ENCODE data around the gene PCDHGA1. TPM values are rescaled to one million over a fixed set of nuclear protein-coding genes. Genes with fewer than 3 reads are reported as not detected.

Gene PCDHGA1
- total RNA-seq, 1 donor from 2014 or later, result 0.15 TPM

GRCh38 chr5:141522301-141522700, 192.0 kb downstream of the PCDHGA1 start:
- peaks cover 82% of the 10 kb centered on the region for H3K4me1 Mint-ChIP-seq (ENCODE audit: low read depth)
- H3K9me3 Mint-ChIP-seq (ENCODE audit: low read depth), result no peaks in the 10 kb centered on the region
- peaks cover 5% of the 10 kb centered on the region for H3K36me3 Mint-ChIP-seq (ENCODE audit: low read depth)

GRCh38 chr5:141523991-141524390, 193.7 kb downstream of the PCDHGA1 start:
- Mint-ChIP-seq H3K9me3 (ENCODE audit: low read depth) (no peaks in the 10 kb centered on the region), H3K4me3 (ENCODE audit: unreplicated experiment) (no peak overlapping the region), H3K27me3 (ENCODE audit: low read depth) (no peaks in the 10 kb centered on the region), H3K36me3 (ENCODE audit: low read depth) (peaks cover 12% of the 10 kb centered on the region), H3K27ac (ENCODE audit: unreplicated experiment) (peak overlapping the region; percentile 99), H3K4me1 (ENCODE audit: low read depth) (peaks cover 81% of the 10 kb centered on the region)
- no peak for TF ChIP-seq CTCF (IDR thresholded peaks at IDR 0.05)
- DNase-seq (ENCODE audit: low spot score), result no peak

More at GRCh38 chr5:141522301-141522700, 192.0 kb downstream of the PCDHGA1 start:
- no peak for DNase-seq (ENCODE audit: low spot score)
- TF ChIP-seq CTCF (IDR thresholded peaks at IDR 0.05), result no peak
- H3K27me3 Mint-ChIP-seq (ENCODE audit: low read depth), result no peaks in the 10 kb centered on the region
- peak overlapping the region; percentile 95 for H3K27ac Mint-ChIP-seq (ENCODE audit: unreplicated experiment)
- H3K4me3 Mint-ChIP-seq (ENCODE audit: unreplicated experiment), result no peak overlapping the region

DNA sequence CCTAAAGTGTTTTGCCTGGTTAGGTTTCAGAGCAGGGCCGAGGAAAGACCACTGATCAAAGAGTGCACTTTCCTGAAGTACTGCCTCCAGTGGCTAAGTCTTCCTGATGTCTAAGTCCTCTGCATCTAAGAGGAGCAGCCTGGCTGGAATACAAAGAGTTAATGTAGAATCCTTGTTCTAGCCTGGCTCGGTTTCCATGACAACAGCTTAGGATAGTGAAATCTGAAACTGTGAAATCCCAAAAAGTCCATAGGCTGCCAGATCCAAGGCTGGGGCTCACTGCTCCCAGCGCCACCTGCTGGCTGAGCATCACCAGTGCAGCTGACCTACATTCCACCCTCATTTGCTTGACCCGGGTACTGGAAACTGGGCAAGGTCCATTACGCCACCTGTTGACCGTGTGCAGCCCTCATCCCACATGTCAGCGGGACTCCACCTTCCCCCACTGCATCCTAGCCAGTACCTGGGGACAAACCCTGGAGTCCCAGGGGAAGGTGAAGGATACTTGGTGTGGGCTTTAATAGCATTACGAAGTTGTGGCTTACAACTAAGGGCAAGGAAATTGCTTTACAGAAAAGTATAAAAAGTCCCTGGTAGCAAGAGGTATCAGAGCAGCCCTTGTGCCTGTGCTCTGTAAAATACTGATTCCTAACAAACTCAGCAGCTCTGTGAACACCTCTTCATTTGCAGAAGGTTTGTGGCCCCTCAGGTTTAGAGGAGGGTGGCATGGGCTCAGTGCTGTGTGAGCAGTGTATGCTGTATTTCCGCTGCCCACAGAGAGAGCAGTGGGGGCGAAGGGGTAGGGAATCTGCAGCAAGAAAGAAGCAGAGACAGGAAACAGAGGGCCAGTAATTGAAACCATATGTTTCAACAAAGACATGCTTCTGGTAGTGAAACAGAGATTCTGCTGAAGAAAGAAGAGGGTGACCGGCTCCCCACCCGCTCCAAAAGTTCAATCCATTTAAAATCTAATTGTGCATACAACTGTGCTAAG, 194.6 kb downstream of the PCDHGA1 start:
- Mint-ChIP-seq H3K27ac (ENCODE audit: unreplicated experiment) (peak overlapping the region; percentile 99), H3K36me3 (ENCODE audit: low read depth) (peaks cover 12% of the 10 kb centered on the region), H3K4me1 (ENCODE audit: low read depth) (peaks cover 78% of the 10 kb centered on the region), H3K4me3 (ENCODE audit: unreplicated experiment) (peak overlapping the region; percentile 50), H3K27me3 (ENCODE audit: low read depth) (no peaks in the 10 kb centered on the region), H3K9me3 (ENCODE audit: low read depth) (no peaks in the 10 kb centered on the region)
- TF ChIP-seq CTCF (IDR thresholded peaks at IDR 0.05), result peak; percentile 100
- no peak for DNase-seq (ENCODE audit: low spot score)

- DNase-seq (ENCODE audit: low spot score), result no peak
- Mint-ChIP-seq H3K9me3 (ENCODE audit: low read depth) (no peaks in the 10 kb centered on the region), H3K36me3 (ENCODE audit: low read depth) (peaks cover 12% of the 10 kb centered on the region), H3K4me3 (ENCODE audit: unreplicated experiment) (peak overlapping the region; percentile 50), H3K4me1 (ENCODE audit: low read depth) (peaks cover 70% of the 10 kb centered on the region), H3K27ac (ENCODE audit: unreplicated experiment) (peak overlapping the region; percentile 99), H3K27me3 (ENCODE audit: low read depth) (no peaks in the 10 kb centered on the region)
- TF ChIP-seq CTCF (IDR thresholded peaks at IDR 0.05), result no peak
These were observed 195.3 kb downstream of the PCDHGA1 start for GRCh38 chr5:141525653-141526052.

DNA sequence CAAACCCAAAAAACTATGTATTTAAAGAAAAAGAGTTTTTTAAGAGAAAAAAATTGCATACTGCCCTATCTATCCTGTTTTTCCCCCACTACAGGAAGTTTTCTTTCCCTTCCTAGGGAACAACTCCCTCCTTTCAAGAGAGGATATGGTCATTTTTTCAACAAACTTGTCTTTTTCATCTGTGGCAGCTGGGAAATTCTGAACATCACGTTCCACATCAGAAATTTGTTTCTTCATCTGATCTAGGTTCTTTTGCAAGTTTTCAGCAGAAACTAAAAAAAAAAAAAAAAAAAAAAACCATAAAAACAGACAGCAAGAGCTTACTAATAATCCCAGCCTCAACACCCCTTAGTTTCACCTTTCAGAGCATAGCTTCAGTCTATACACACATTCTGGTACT, 197.1 kb downstream of the PCDHGA1 start:
- TF ChIP-seq CTCF (IDR thresholded peaks at IDR 0.05), result no peak
- H3K4me1 Mint-ChIP-seq (ENCODE audit: low read depth), result peaks cover 53% of the 10 kb centered on the region
- no peak overlapping the region for H3K27ac Mint-ChIP-seq (ENCODE audit: unreplicated experiment)
- no peak for DNase-seq (ENCODE audit: low spot score)
- no peaks in the 10 kb centered on the region for H3K9me3 Mint-ChIP-seq (ENCODE audit: low read depth)
- H3K4me3 Mint-ChIP-seq (ENCODE audit: unreplicated experiment), result no peak overlapping the region
- H3K27me3 Mint-ChIP-seq (ENCODE audit: low read depth), result no peaks in the 10 kb centered on the region
- H3K36me3 Mint-ChIP-seq (ENCODE audit: low read depth), result peaks cover 12% of the 10 kb centered on the region
